AG10803 (cell line): Measurements from ENCODE around the gene CLCN1.

Source experiments
- DNase-seq: peaks from one replicate; pipeline ENCODE4 v3.0.0; 2010; ENCODE audit warnings: low read depth
- H3K4me3 ChIP-seq: 2 replicates; pipeline ENCODE4 v1.5.1; 2011; ENCODE audit warnings: mild to moderate bottlenecking, low read length, control low read depth
- TF ChIP-seq, protein P1 (sequence below): conservative IDR thresholded peaks from 2 replicates; pipeline ENCODE4 v1.5.1; 2011; ENCODE audit warnings: mild to moderate bottlenecking, low read length, control low read depth, inconsistent platforms

The CLCN1 gene

DNA sequence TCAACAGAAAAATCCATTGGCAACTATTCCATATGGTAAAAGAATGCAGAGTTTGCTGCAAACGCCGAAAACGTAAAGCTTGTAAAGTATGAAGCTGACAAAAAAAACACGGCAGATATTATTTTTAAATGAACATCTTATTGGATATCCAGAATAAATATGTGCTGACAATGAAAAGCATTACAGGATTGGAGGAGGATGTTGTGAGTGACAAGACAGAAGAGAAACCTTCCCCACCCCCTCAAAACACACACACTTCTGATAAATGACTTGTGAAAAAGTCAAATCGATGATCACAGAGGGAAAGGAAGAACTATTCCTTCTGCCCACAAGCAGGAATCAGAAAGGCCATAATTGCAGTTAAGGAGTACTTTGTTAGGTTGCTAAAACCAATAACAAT is 32.0 kb downstream of the CLCN1 start:
- TF ChIP-seq, protein P1, sequence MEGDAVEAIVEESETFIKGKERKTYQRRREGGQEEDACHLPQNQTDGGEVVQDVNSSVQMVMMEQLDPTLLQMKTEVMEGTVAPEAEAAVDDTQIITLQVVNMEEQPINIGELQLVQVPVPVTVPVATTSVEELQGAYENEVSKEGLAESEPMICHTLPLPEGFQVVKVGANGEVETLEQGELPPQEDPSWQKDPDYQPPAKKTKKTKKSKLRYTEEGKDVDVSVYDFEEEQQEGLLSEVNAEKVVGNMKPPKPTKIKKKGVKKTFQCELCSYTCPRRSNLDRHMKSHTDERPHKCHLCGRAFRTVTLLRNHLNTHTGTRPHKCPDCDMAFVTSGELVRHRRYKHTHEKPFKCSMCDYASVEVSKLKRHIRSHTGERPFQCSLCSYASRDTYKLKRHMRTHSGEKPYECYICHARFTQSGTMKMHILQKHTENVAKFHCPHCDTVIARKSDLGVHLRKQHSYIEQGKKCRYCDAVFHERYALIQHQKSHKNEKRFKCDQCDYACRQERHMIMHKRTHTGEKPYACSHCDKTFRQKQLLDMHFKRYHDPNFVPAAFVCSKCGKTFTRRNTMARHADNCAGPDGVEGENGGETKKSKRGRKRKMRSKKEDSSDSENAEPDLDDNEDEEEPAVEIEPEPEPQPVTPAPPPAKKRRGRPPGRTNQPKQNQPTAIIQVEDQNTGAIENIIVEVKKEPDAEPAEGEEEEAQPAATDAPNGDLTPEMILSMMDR = no peak
- DNase-seq = no peak
- no peak overlapping the region for H3K4me3 ChIP-seq

DNA sequence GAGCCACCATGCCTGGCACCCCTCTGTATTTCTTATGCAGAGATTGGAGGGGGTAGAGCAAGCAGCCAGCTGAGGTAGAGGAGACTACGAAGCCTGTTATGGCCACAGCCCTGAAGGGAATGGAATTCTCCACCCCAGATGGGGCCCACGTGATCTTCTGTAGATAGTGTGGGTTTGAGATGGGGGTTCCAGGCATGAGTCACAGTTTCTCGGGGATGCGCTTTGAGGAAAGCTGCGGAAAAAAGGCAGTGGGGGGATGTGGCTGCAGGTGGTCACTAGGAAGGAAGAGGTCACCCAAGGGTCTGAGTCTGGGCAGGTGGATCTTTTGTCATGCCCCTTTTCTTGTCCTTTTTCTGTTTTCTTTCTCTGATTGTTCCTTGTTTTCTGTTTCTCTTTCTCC is 35.1 kb downstream of the CLCN1 start:
- DNase-seq = no peak
- H3K4me3 ChIP-seq = no peak overlapping the region
- TF ChIP-seq, protein P1 = no peak

DNA sequence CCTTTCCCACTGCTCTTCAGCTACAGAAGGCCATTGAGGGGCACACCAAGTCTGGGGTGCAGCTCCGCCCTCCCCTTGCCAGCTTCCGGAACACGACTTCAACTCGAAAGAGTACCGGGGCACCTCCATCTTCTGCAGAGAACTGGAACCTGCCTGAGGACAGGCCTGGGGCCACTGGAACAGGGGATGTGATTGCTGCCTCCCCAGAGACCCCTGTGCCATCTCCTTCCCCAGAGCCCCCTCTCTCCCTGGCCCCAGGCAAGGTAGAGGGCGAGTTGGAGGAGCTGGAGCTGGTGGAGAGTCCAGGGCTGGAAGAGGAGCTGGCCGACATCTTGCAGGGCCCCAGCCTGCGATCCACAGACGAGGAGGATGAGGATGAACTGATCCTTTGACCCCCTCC is 35.7 kb downstream of the CLCN1 start:
- no peak for DNase-seq
- TF ChIP-seq, protein P1 = no peak
- no peak overlapping the region for H3K4me3 ChIP-seq

DNA sequence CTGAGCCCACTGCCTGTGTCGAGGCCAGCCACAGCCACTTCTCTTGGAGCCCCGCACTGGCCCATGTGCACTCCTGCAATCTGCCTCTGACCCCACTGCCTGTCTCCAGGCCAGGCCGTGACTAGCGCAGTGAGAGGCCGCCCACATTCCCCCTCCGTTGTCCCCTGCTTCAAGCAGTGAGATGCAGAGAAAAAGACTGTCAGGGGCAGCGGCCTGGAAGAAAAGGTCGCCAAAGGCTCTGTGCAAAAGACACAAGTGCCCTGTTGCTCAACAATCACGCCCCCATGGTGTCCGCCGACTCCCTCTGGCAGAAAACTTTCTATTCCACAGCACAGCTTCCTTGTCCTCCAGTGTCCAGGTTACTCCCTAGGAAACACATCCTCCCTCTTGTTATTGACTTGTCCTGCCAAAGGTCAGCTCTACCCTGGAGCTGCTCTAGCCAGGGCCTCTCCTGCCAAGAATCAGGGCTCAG is 36.7 kb downstream of the CLCN1 start:
- TF ChIP-seq, protein P1 = no peak
- DNase-seq = no peak
- no peak overlapping the region for H3K4me3 ChIP-seq

DNA sequence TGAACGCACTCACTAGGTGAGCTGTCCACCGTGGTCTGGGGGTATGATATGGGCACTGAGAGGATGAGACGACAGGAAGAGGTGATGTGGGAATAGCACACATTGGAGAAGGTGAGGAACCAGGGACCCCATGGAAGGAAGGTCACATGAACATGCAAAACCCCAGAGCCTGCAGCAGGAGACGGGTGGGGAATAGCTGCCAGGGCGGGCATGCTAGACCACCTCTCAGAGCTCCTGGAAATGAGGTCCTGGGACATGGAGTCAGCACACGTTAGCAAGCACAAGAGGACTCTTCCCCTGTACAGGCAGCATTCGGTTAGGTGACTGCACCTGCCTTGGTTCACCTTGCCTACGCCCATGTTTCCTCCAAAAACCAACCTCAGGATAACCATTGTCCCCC is 38.5 kb downstream of the CLCN1 start:
- no peak overlapping the region for H3K4me3 ChIP-seq
- DNase-seq = no peak
- TF ChIP-seq, protein P1 = no peak

DNA sequence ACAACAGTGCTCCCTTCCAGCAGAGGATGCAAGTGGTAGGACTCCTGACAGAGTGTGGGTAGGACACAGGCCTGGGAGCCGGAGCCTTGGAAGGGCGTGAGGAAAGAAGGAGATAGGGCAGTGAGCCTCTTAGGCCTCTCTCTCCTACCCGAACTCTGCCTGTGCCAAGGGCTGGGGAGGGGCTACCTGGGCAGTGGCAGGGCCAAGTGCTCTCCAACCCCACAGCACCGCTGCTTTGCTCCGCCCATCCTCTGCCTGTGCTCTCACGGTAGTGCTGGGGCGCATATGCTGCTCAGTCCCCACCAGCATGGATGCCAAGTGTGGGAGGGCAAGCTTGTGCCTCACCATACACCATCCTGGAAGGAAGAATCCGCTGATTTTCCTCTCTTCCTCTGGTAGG is 39.1 kb downstream of the CLCN1 start:
- TF ChIP-seq, protein P1 = no peak

DNA sequence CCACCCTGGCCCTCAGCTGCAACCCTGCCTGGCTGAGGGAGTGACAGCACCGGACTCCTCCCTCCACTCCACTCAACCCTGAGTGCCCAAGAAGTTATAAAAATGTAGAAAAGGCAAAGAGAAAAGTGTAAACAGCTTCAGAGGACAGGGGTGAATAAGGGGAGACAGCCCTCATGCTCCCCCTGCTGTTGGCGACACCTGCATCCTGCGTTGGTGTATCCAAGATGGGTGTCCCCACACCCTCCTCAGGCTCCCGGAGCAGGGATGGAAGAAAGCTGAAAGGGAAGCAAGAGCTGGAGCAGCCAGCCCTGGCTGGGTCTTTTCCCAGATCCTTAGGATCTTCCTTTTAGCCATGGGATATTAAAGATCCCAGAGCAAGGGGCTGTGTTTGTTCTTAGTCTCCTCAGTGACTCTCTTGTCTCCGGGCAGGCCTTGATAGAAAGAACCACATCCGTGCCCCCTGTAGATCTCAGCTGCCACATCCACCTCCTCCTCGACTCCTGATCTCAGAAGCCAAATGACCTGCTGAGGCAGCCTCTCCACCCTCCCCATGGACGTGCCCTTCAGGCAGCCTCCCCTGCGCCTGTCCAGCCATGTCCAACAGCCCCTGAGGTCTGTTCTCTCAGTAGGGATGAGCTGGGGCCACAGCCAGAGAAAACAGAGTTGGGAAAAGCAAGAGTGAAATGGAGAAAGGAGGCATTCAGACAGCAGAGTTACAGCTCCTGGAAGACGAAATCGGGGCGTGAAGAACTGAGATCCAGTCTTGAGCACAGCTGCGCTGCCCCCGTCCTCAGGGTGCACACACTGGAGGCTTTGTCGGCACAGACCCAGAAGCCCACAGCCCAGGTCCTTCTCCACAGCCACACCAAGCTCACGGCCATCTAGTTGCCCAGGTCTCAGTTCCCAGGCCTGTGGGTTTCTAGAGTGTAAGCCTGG is 39.8 kb downstream of the CLCN1 start:
- no peak overlapping the region for H3K4me3 ChIP-seq
- TF ChIP-seq, protein P1 = no peak
- no peak for DNase-seq

More for the DNA sequence above, 39.1 kb downstream of the CLCN1 start:
- no peak overlapping the region for H3K4me3 ChIP-seq
- DNase-seq = no peak
